Endothelial cell of umbilical vein (primary cell): ENCODE measurements around the gene TTC21A. TPM values are rescaled to one million over a fixed set of nuclear protein-coding genes. Genes with fewer than 3 reads are reported as not detected.

ENCODE experiments used
- BruUV-seq: library from RNA; stranded (reverse); fragments of 400-500 nt; replicated peaks from 2 replicates; lab custom pipeline; 2021; lab: Mats Ljungman, UMichigan
- CTCF ChIA-PET: fragments of 300-600, 350-600 bp; sonication (Branson Sonifier 250); formaldehyde crosslinking; loops from one replicate; lab custom pipeline; 2021; ENCODE audit warnings: antibody characterized with exemption, inconsistent platforms; lab: Charles Lee
- POLR2A ChIA-PET: fragments of 300-600, 350-600 bp; sonication (Branson Sonifier 250); formaldehyde crosslinking; loops from one replicate; lab custom pipeline; 2021; ENCODE audit warnings: antibody characterized with exemption, inconsistent platforms; lab: Charles Lee
- DNase-seq: peaks from one replicate; pipeline ENCODE4 v3.0.0-alpha.2; 2011; ENCODE audit warnings: low read depth, low spot score
- FAIRE-seq: peaks from 2 replicates; lab custom pipeline; 2011; peaks lifted over from hg19 to GRCh38; lab: Jason Lieb, UNC
- H2AFZ ChIP-seq: 2 replicates; pipeline ENCODE4 v1.6.0; 2012; ENCODE audit warnings: low read depth, low read length, control low read depth, inconsistent platforms
- H3K27ac ChIP-seq: 2 replicates; pipeline ENCODE4 v1.5.1; 2011; ENCODE audit warnings: low read depth, mild to moderate bottlenecking, control low read depth, low read length, moderate library complexity; ENCODE audit not compliant: insufficient read depth
- H3K27me3 ChIP-seq, 2 experiments: 2 replicates each; pipeline versions ENCODE4 v1.6.0 to v1.6.1; 2011; ENCODE audit warnings: low read length in 2 of 2, mixed read lengths in 1 of 2; ENCODE audit not compliant: control insufficient read depth in 2 of 2, insufficient read depth in 2 of 2
- H3K36me3 ChIP-seq, 2 experiments: 2 replicates in 1 of 2; 3 replicates in 1 of 2; pipeline ENCODE4 v1.5.1; 2011; ENCODE audit warnings: low read length in 2 of 2, mild to moderate bottlenecking in 1 of 2, moderate library complexity in 1 of 2; ENCODE audit not compliant: control insufficient read depth in 2 of 2, insufficient read depth in 2 of 2; ENCODE audit errors: extremely low read depth in 1 of 2
- H3K4me1 ChIP-seq: 3 replicates; pipeline ENCODE4 v1.5.1; 2011; ENCODE audit warnings: mild to moderate bottlenecking, low read length; ENCODE audit not compliant: control insufficient read depth, insufficient read depth; ENCODE audit errors: extremely low read depth
- H3K4me2 ChIP-seq: 2 replicates; pipeline ENCODE4 v1.6.1; 2011; ENCODE audit warnings: low read length, control low read depth, mixed read lengths; ENCODE audit not compliant: insufficient read depth
- H3K4me3 ChIP-seq, 3 experiments: fragments of 200-600 bp in 1 of 3; sonication (generic), shearing (Covaris generic) in 1 of 3; replicated peaks in 1 of 3; 2 replicates each; pipeline ENCODE4 v1.5.1; 2011 to 2016; ENCODE audit warnings: control low read depth in 3 of 3, low read length in 3 of 3, mild to moderate bottlenecking in 2 of 3, inconsistent platforms in 1 of 3, low read depth in 1 of 3, moderate library complexity in 1 of 3; ENCODE audit not compliant: insufficient read depth in 1 of 3
- H3K79me2 ChIP-seq: 2 replicates; pipeline ENCODE4 v1.6.0; 2012; ENCODE audit warnings: low read length, inconsistent platforms; ENCODE audit not compliant: control insufficient read depth, insufficient read depth
- H3K9ac ChIP-seq: replicated peaks from 2 replicates; pipeline ENCODE3; 2011; ENCODE audit warnings: low read length, control low read depth; ENCODE audit not compliant: insufficient read depth; ENCODE audit errors: extremely low read depth
- H3K9me1 ChIP-seq: replicated peaks from 3 replicates; pipeline ENCODE4 v1.6.0; 2011; ENCODE audit warnings: mild to moderate bottlenecking, low read length; ENCODE audit not compliant: control insufficient read depth, insufficient read depth; ENCODE audit errors: extremely low read depth
- H3K9me3 ChIP-seq: replicated peaks from 2 replicates; pipeline ENCODE4 v1.5.1; 2012; ENCODE audit warnings: low read length, inconsistent platforms; ENCODE audit not compliant: control insufficient read depth, insufficient read depth
- H4K20me1 ChIP-seq: replicated peaks from 2 replicates; pipeline ENCODE3; 2011; ENCODE audit warnings: mild to moderate bottlenecking, low read length; ENCODE audit not compliant: control insufficient read depth, insufficient read depth; ENCODE audit errors: extremely low read depth
- EZH2 ChIP-seq: IDR thresholded peaks from 2 replicates; pipeline ENCODE4 v1.6.1; 2012; ENCODE audit warnings: borderline replicate concordance, low read depth, mild to moderate bottlenecking, moderate library complexity, low read length, inconsistent platforms; ENCODE audit not compliant: severe bottlenecking
- FOS ChIP-seq: IDR thresholded peaks from 2 replicates; pipeline ENCODE4 v1.6.1; 2011; ENCODE audit warnings: mild to moderate bottlenecking, low read length, moderate library complexity, borderline replicate concordance; ENCODE audit not compliant: insufficient read depth
- GATA2 ChIP-seq: IDR thresholded peaks from 2 replicates; pipeline ENCODE4 v1.7.0; 2011; ENCODE audit warnings: low read depth, mild to moderate bottlenecking, moderate library complexity, mixed read lengths, low read length; ENCODE audit not compliant: insufficient read length, insufficient read depth
- JUN ChIP-seq: IDR thresholded peaks from 2 replicates; pipeline ENCODE4 v1.6.1; 2011; ENCODE audit warnings: borderline replicate concordance, low read depth; ENCODE audit not compliant: insufficient read length, insufficient read depth
- MYC ChIP-seq: IDR thresholded peaks from one replicate; pipeline ENCODE4 v1.6.1; 2011; ENCODE audit warnings: mild to moderate bottlenecking, low read depth, low read length
- POLR2A ChIP-seq: IDR thresholded peaks from 2 replicates; pipeline ENCODE4 v1.6.1; 2012; ENCODE audit warnings: low read depth, mild to moderate bottlenecking, control low read depth, low read length
- POLR2AphosphoS5 ChIP-seq: IDR thresholded peaks from 2 replicates; pipeline ENCODE4 v1.6.1; 2012; ENCODE audit warnings: low read depth, mild to moderate bottlenecking, control low read depth, low read length, moderate library complexity; ENCODE audit not compliant: insufficient read depth
- dilution Hi-C: fragments of 300-500 bp; cut with MboI; formaldehyde crosslinking; loops from one replicate; pipeline ENCODE4 v1.15.0; 2019; ENCODE audit warnings: low sequenced_read_pairs; ENCODE audit not compliant: extremely low pct_ligation_motif_present
- intact Hi-C: fragments of 100-400 bp; cut with micrococcal nuclease; formaldehyde crosslinking; loops from one replicate; pipeline ENCODE4 v1.10.0; 2022
- polyA plus RNA-seq, 4 experiments: library from polyadenylated mRNA; depleted of rRNA in 3 of 4; stranded (reverse) in 3 of 4; unstranded in 1 of 4; fragments of >200 nt; gene quantifications; 2 replicates each; pipeline versions ENCODE4 v1.2.1 to v1.2.3, GENCODE V29; 2011 to 2012; ENCODE audit warnings: missing spikeins in 1 of 4
- total RNA-seq: library from RNA; stranded (reverse); gene quantifications from 2 replicates; pipeline ENCODE4 v1.2.3, GENCODE V29; 2021
- TF ChIP-seq, protein P1 (sequence below): IDR thresholded peaks from 2 replicates; pipeline ENCODE4 v1.6.1; 2011; ENCODE audit not compliant: insufficient read depth, insufficient read length
- TF ChIP-seq, protein P2 (sequence below), 2 donors: IDR thresholded peaks; 1 replicate in 1 of 2; 2 replicates in 1 of 2; pipeline ENCODE4 v1.5.1; 2011; ENCODE audit warnings: low read length in 2 of 2, mild to moderate bottlenecking in 2 of 2, moderate library complexity in 2 of 2, control low read depth in 1 of 2, inconsistent platforms in 1 of 2, low read depth in 1 of 2; ENCODE audit not compliant: insufficient read depth in 1 of 2; ENCODE audit errors: extremely low read depth in 1 of 2

TTC21A gene
- total and polyA plus RNA-seq, 2 donors (not counting 3 experiments of a cell fraction or from before 2014, with no cell fraction given) = 4.7 to 7.8 TPM

- intact Hi-C loops (no loop called here), dilution Hi-C loops (no loop called here)
- no peaks in the 10 kb centered on the region for H3K36me3 ChIP-seq
- FAIRE-seq (no peak), DNase-seq (no peak)
- ChIA-PET CTCF (interaction anchor here (1.7 to 11.3 kb wide), 2 partner anchors 67 to 165 kb away, joined by 3 to 449 read pairs; no protein-coding TSS in a partner anchor), POLR2A (no interaction called here)
- no peaks in the 10 kb centered on the region for H3K27me3 ChIP-seq
- TF ChIP-seq POLR2AphosphoS5 (no peak), JUN (no peak), GATA2 (no peak), FOS (no peak), MYC (no peak), POLR2A (no peak), EZH2 (no peak)
- TF ChIP-seq, protein P1, sequence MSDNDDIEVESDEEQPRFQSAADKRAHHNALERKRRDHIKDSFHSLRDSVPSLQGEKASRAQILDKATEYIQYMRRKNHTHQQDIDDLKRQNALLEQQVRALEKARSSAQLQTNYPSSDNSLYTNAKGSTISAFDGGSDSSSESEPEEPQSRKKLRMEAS = no peak
- TF ChIP-seq, protein P2, sequence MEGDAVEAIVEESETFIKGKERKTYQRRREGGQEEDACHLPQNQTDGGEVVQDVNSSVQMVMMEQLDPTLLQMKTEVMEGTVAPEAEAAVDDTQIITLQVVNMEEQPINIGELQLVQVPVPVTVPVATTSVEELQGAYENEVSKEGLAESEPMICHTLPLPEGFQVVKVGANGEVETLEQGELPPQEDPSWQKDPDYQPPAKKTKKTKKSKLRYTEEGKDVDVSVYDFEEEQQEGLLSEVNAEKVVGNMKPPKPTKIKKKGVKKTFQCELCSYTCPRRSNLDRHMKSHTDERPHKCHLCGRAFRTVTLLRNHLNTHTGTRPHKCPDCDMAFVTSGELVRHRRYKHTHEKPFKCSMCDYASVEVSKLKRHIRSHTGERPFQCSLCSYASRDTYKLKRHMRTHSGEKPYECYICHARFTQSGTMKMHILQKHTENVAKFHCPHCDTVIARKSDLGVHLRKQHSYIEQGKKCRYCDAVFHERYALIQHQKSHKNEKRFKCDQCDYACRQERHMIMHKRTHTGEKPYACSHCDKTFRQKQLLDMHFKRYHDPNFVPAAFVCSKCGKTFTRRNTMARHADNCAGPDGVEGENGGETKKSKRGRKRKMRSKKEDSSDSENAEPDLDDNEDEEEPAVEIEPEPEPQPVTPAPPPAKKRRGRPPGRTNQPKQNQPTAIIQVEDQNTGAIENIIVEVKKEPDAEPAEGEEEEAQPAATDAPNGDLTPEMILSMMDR (IDR thresholded peaks at IDR 0.05; ENCODE audit: extremely low read depth in 1 of 2, insufficient read depth in 1 of 2, low read depth in 1 of 2, low read length in 2 of 2) = no peak
- no peak overlapping the region for H3K27ac ChIP-seq
- H3K4me3 ChIP-seq = no peak overlapping the region
- H3K4me2 ChIP-seq = no peak overlapping the region
- no peaks in the 10 kb centered on the region for H3K79me2 ChIP-seq
- no peaks in the 10 kb centered on the region for H4K20me1 ChIP-seq
- no TSS peak for BruUV-seq
- peaks cover 10% of the 10 kb centered on the region for H3K4me1 ChIP-seq
- no peak overlapping the region for H3K9ac ChIP-seq
- no peaks in the 10 kb centered on the region for H3K9me3 ChIP-seq
- H2AFZ ChIP-seq = no peak overlapping the region
- no peaks in the 10 kb centered on the region for H3K9me1 ChIP-seq
Measured at GRCh38 chr3:39122813-39123212, 15.3 kb downstream of the TTC21A start.
